HG02970 (cell line): ENCODE data around the gene AGTRAP.

Source experiments
- ATAC-seq: cut with Tn5 transposase; IDR thresholded peaks from one replicate; pipeline ENCODE4 v1.9.1; 2021; ENCODE audit warnings: mild to moderate bottlenecking, moderate library complexity, moderate number of reproducible peaks; ENCODE audit not compliant: unreplicated experiment, low FRiP score

Gene AGTRAP

GRCh38 chr1:11795238-11795890 lies 59.4 kb downstream of the AGTRAP start:
- ATAC-seq = no peak

GRCh38 chr1:11796036-11796828 lies 60.3 kb downstream of the AGTRAP start:
- no peak for ATAC-seq

DNA sequence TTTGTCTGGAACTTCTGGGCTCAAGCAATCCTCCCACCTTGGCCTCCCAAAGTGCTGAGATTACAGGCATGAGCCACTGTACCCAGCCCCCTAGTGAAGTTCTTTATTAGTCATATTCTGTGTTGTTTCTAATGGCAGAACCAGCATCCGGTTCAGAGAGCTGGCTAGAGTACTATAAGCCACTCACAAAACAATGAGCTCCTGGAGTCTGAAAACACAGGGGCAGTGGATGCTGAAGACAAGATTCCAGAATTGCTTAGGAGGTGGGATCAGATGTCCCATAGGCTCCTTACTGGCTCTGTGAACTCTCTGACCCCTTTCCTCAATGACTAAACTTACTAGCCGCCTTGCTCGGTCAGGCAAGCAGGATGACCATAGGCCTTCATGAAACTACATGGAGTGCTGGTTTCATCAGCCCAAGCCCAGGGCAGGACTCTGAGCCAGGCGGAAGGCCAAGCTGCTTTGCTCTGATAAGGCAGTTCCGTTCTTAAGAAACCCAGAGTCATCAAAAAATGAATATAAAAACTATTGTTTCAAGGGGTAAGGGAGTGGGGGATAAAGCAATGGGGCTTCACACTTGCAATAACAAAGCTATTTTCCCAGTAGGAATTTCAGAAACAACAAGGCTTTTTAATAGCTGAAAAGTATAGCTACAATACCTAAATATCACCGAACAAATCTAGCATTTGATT lies 61.7 kb downstream of the AGTRAP start:
- ATAC-seq = no peak

- ATAC-seq = no peak
These were observed 63.2 kb downstream of the AGTRAP start for GRCh38 chr1:11799099-11799498.

DNA sequence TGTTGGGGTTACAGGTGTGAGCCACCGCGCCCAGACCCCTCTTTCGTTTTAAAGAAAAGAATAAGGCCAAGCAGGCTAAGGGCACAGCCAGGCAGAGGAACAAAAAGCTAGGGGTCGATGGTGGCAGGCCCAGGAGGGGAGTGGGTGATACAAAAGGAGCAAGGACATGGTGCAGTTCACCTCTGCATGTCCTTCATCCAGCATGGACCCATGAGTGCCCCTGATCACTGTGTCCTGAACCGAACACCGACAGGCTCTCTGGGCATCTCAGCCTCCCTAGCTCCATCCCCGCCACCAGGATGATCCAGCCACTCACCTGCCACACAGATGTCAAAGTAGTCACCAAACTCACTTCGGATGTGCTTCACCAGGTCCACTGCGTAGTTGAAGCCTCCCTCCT lies 64.0 kb downstream of the AGTRAP start:
- ATAC-seq = no peak

DNA sequence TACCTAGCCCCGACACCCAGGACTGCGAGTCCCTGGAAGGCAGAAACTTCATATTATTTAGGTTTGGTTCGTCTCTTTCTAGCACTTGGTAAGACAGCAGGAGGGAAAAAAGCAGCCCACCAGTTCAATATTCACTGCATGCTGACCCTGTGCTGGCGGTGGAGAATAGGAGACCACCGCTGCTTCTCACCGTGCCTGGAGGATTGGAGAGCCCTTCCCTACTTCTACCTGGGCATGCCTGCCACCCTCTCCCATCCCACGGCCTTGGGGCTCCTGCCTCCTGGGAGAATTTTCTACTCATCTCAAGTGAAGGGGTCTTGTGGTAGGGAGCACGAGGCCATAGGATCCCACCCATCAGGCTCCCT lies 64.4 kb downstream of the AGTRAP start:
- ATAC-seq = no peak
